ENCODE data around the gene ENKD1.
A peak's percentile ranks its signal among the peaks of the same experiment; 100 is the strongest.

ENKD1 gene

DNA sequence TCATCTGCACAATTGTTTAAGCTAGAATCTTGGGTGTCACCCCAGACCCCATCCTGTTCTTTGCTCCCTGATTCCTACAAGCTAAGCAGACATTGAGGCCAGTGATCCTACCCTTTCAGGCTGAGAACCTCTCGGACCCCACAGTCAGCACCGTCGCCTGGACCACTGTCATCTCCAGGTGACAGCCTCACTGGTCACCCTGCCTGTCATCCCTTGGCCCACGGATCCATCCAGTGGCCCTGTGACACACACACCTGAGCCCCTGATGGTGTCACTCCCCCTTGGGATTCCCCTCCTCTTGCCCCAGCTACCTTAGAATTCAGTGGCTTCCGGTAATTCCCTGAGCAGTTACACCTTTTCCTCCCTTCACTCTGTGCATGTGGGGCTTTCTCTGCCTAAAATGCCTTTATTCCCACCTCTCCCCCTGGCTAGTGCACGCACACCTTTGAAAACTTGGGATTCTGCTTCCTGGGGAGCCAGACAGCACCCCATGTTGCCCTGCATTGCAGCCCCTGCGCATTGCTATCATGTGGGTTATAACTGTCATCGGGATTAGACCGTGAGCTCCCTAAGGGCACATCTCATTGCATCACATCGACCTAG is 3.0 kb upstream of the ENKD1 start:
- no peak overlapping the region for H3K9ac ChIP-seq (ENCODE audit: low read length)
- peaks cover 46% of the 10 kb centered on the region for H3K4me1 ChIP-seq (ENCODE audit: insufficient read depth, low read length, severe bottlenecking)

DNA sequence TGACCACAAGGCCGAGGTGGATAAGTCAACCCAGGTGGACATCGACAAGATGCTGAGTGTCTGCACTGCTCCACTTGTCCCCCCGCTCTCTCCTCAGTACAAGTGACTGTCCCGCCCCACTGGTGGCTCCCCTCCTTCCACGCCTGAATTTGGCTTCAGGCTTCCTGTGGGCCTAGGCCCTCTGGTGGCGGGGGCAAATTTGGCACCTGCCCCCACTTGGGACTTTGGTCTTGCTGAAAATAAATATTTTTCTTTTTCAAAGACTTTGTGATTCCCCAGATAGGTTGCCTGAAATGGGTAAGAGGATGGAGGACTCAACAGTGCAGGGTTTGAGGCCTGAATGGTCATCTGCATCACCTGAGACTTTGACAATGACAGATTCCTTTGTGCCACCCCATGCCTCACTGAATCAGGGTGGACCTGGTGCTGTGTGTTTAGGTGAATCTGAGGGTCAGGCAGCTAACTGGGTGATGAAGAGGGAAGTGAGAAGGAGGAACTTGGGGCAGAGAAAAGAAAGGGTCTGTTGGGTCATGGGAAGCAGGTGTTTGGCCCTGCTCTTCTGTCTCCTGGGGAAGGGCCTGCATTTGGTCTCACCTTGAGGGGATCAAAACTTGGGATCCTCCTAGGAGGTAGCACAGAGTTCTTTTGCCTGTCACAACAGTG is 2.1 kb upstream of the ENKD1 start:
- Histone ChIP-seq H3K9ac (ENCODE audit: low read length) (peak overlapping the region; percentile 13; the same call in 1 of the 2 replicates), H3K27me3 (ENCODE audit: insufficient read depth, low read length) (no peaks in the 10 kb centered on the region), H2AFZ (ENCODE audit: low read length) (no peak overlapping the region), H3K79me2 (ENCODE audit: insufficient read depth, low read length) (no peaks in the 10 kb centered on the region), H3K27ac (ENCODE audit: low read depth, low read length, poor library complexity, severe bottlenecking) (peak overlapping the region; percentile 61), H3K4me1 (ENCODE audit: insufficient read depth, low read length, severe bottlenecking) (peaks cover 38% of the 10 kb centered on the region), H3K9me2 (ENCODE audit: low read depth, low read length) (no peaks in the 10 kb centered on the region), H3K9me3 (ENCODE audit: low read length) (no peaks in the 10 kb centered on the region), H4K20me1 (ENCODE audit: insufficient read depth, low read length) (no peaks in the 10 kb centered on the region), H3K4me3 (ENCODE audit: low read depth, low read length, poor library complexity, severe bottlenecking) (no peak overlapping the region), H3K4me2 (ENCODE audit: low read length) (peak overlapping the region; percentile 85; the same call in 1 of the 2 replicates), H3F3A (ENCODE audit: insufficient read depth, low read length) (no peaks in the 10 kb centered on the region), H3K36me3 (ENCODE audit: insufficient read depth, low read length) (no peaks in the 10 kb centered on the region; the same call in 1 of the 2 replicates)
- TF ChIP-seq EZH2 (IDR thresholded peaks at IDR 0.05; ENCODE audit: borderline replicate concordance, low read length) = no peak
- TF ChIP-seq, protein P1, sequence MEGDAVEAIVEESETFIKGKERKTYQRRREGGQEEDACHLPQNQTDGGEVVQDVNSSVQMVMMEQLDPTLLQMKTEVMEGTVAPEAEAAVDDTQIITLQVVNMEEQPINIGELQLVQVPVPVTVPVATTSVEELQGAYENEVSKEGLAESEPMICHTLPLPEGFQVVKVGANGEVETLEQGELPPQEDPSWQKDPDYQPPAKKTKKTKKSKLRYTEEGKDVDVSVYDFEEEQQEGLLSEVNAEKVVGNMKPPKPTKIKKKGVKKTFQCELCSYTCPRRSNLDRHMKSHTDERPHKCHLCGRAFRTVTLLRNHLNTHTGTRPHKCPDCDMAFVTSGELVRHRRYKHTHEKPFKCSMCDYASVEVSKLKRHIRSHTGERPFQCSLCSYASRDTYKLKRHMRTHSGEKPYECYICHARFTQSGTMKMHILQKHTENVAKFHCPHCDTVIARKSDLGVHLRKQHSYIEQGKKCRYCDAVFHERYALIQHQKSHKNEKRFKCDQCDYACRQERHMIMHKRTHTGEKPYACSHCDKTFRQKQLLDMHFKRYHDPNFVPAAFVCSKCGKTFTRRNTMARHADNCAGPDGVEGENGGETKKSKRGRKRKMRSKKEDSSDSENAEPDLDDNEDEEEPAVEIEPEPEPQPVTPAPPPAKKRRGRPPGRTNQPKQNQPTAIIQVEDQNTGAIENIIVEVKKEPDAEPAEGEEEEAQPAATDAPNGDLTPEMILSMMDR (IDR thresholded peaks at IDR 0.05; ENCODE audit: low read length) = peak; percentile 56

More for the DNA sequence above, 3.0 kb upstream of the ENKD1 start:
- no peaks in the 10 kb centered on the region for H4K20me1 ChIP-seq (ENCODE audit: insufficient read depth, low read length)
- H2AFZ ChIP-seq (ENCODE audit: low read length) = no peak overlapping the region
- H3K9me3 ChIP-seq (ENCODE audit: low read length) = no peaks in the 10 kb centered on the region
- no peaks in the 10 kb centered on the region for H3K9me2 ChIP-seq (ENCODE audit: low read depth, low read length)
- H3K79me2 ChIP-seq (ENCODE audit: insufficient read depth, low read length) = no peaks in the 10 kb centered on the region
- no peaks in the 10 kb centered on the region for H3K36me3 ChIP-seq (ENCODE audit: insufficient read depth, low read length)
- no peak for TF ChIP-seq EZH2 (IDR thresholded peaks at IDR 0.05; ENCODE audit: borderline replicate concordance, low read length)
- TF ChIP-seq, protein P1 (IDR thresholded peaks at IDR 0.05; ENCODE audit: low read length) = no peak
- H3F3A ChIP-seq (ENCODE audit: insufficient read depth, low read length) = no peaks in the 10 kb centered on the region
- H3K4me3 ChIP-seq (ENCODE audit: low read depth, low read length, poor library complexity, severe bottlenecking) = no peak overlapping the region
- no peak overlapping the region for H3K27ac ChIP-seq (ENCODE audit: low read depth, low read length, poor library complexity, severe bottlenecking)
- H3K4me2 ChIP-seq (ENCODE audit: low read length) = no peak overlapping the region
- no peaks in the 10 kb centered on the region for H3K27me3 ChIP-seq (ENCODE audit: insufficient read depth, low read length)

DNA sequence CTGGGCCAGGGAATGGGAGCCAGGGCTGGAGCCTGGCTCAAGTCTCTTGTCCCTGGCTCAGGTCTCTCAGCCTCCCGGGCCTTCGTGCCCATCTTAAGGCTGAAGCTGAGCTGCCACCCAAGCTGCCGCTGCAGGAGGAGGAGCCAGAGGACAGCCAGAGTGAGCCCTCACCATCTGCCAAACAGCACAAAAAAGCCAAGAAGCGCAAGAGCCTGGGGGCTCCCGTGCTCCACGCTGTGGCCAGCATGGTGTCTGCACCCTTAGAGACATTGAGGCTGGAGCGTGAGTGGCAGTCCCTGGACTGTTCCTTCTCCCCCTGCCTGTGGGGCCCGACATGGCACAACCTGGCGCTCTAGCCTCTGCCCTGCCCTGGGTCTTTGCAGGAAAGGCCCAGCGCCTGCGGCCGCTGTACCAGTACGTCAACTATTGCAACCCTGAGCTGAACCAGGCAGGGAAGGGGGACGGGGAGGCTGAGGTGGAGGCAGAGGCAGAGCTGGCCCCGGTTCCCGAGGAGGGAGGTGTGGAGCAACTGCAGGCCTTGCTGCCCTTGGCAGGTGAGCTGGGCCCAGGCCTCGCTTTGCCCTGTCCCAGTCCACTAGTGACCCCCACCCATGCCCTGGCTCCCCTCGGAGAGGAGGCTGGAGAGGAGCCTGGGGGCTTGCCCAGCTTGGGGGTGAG is 1.4 kb upstream of the ENKD1 start:
- Histone ChIP-seq H3K4me1 (ENCODE audit: insufficient read depth, low read length, severe bottlenecking) (peaks cover 35% of the 10 kb centered on the region), H3K27me3 (ENCODE audit: insufficient read depth, low read length) (no peaks in the 10 kb centered on the region), H3K4me3 (ENCODE audit: low read depth, low read length, poor library complexity, severe bottlenecking) (peak overlapping the region; percentile 70), H2AFZ (ENCODE audit: low read length) (no peak overlapping the region), H3K27ac (ENCODE audit: low read depth, low read length, poor library complexity, severe bottlenecking) (peak overlapping the region; percentile 75), H3K9ac (ENCODE audit: low read length) (peak overlapping the region; percentile 74; the same call in 1 of the 2 replicates), H3K9me2 (ENCODE audit: low read depth, low read length) (no peaks in the 10 kb centered on the region), H3K36me3 (ENCODE audit: insufficient read depth, low read length) (peaks cover 5% of the 10 kb centered on the region; the same call in 1 of the 2 replicates), H3K9me3 (ENCODE audit: low read length) (no peaks in the 10 kb centered on the region), H3K79me2 (ENCODE audit: insufficient read depth, low read length) (no peaks in the 10 kb centered on the region), H3F3A (ENCODE audit: insufficient read depth, low read length) (no peaks in the 10 kb centered on the region), H4K20me1 (ENCODE audit: insufficient read depth, low read length) (no peaks in the 10 kb centered on the region), H3K4me2 (ENCODE audit: low read length) (peak overlapping the region; percentile 85)
- TF ChIP-seq, protein P1 (IDR thresholded peaks at IDR 0.05; ENCODE audit: low read length) = peak; percentile 78
- TF ChIP-seq EZH2 (IDR thresholded peaks at IDR 0.05; ENCODE audit: borderline replicate concordance, low read length) = no peak
